Measurements from ENCODE around the gene ADAMTS12.

The ADAMTS12 gene

DNA sequence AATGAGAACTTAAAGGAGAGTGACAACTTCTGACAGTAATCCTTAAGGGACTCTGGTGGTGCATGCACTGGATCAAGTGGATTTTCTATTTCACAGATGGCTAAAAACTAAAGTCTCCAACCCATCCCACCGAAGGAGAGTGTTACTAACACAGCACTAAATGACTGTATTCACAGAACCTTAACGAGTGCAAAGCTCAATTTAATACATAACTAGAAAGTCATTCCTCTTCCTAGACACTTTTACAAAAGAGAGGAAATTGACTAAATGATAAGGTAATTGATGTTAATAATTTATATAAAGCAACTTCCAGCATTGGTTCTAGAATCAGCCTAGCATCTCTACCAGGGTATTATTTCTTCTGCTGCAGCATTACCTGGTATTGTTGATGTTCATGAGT is 189.8 kb downstream of the ADAMTS12 start:
- no peak for DNase-seq

- DNase-seq, result no peak
Observed at GRCh38 chr5:33701251-33701650, 190.5 kb downstream of the ADAMTS12 start.

DNA sequence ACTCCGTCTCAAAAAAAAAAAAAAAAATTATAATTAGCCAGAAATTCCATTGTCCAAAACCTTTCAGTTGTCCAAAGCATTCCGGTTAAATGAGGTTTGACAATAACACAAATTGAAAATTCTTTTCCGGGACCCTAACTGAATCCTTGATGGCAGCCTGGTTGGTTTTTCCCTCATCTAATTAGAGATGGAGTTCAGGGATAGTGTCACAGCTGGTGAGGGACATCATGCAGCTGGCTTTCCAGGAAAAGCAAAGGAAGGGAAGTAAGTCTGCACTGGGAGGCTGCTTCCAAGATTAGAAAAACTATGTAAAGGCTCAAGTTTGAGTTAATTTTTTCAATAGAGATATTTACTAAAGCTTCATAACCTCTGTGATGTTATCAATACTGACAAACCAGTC is 195.4 kb downstream of the ADAMTS12 start:
- DNase-seq, result no peak

DNA sequence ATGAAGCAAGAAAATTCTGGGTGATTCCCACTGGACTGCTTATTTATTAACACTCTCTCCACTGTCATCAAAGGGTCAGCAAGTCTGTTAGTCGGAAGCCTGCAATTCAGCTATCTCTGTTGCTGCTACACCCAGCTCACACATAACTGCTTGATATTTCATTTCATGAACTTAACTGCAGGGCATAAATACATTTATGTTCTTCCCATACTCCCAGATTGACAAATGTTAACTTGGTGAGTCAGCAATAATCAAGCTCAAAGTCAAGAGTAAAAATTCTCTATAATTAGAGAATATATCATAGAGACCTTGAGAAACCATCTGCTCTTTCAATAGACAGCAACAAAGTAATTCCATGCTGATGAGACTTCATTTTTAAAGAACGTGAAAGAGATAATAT is 198.8 kb downstream of the ADAMTS12 start:
- no peak for DNase-seq

DNA sequence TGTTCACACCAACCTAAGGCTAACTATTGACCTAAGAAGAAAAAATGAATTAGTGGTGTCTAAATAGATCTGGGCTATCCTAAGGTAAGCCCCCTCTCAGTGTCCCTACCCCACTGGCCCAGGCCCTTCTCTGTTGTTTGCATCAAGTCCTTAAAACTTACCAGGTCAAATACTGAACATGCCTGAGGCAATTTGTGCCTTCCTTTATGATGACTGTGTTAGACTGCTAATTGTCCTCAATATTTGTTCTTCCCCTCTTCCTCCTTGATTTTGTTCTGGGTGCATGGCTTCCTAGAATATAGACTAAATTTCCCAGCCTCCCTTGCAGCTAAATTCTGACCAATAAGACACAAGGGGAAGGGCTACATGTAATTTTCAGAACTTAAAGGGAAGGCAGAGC is 199.9 kb downstream of the ADAMTS12 start:
- no peak for DNase-seq

- no peak for DNase-seq
Observed at GRCh38 chr5:33690374-33691135, 201.2 kb downstream of the ADAMTS12 start.

DNA sequence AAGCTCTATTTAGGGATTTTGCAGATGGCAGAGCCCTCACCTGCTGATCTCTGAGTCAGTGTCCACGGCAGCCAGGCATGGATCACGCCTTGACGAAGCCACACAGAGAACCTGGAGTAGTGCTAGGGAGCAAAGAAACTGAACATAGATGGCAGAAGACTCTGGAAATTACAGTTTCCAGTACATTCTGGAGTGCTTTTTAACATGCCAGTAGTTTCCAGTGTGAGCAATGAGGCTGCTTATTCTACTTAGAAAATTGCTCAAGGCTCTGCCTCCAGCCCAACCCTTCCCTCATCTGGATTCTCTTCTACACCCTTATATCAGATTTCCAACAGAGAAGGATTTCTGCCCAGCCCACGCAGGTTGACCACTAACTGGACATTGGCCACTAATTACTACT is 203.3 kb downstream of the ADAMTS12 start:
- no peak for DNase-seq

- no peak for DNase-seq
Observed at GRCh38 chr5:33688066-33688465, 203.7 kb downstream of the ADAMTS12 start.

- DNase-seq, result no peak
Observed at GRCh38 chr5:33685873-33686755, 205.7 kb downstream of the ADAMTS12 start.

DNA sequence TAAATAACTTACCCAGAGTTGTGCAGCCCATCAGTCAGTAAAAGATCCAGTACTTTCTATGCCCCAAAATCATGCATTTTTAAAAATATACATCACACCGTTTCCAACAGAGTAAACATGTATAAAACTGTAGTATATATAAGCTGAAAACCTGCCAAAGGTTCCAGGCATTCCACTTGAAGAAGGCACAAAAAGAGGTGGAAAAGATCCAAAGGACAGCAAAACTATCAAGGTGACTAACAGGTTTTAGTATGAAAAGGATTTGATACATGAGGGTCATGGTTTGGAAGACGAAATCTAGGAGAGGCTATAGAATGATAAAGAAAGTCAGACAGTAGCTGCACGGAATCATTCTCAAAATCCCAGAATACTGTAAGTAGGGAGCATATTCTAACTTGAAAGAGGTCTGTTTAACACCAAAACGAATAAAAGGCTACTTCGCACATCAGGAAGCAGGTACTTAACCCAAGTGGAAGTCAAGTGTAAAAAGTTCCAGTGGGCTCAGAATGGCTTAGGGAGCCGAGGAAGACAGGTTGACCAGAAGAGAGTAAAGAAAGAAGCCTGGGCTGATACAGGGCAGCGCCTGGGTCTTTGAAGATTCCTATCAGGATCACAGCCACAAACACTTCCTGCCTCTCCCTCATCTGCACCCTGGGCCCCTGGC is 207.2 kb downstream of the ADAMTS12 start:
- DNase-seq, result no peak

GRCh38 chr5:33679791-33680190 is 212.0 kb downstream of the ADAMTS12 start:
- DNase-seq, result no peak

GRCh38 chr5:33675958-33676464 is 215.8 kb downstream of the ADAMTS12 start:
- no peak for DNase-seq

- no peak for DNase-seq
Observed at GRCh38 chr5:33671700-33672291, 220.0 kb downstream of the ADAMTS12 start.

- DNase-seq, result no peak
Observed at GRCh38 chr5:33662722-33663427, 228.9 kb downstream of the ADAMTS12 start.

GRCh38 chr5:33659526-33660169 is 232.1 kb downstream of the ADAMTS12 start:
- no peak for DNase-seq

DNA sequence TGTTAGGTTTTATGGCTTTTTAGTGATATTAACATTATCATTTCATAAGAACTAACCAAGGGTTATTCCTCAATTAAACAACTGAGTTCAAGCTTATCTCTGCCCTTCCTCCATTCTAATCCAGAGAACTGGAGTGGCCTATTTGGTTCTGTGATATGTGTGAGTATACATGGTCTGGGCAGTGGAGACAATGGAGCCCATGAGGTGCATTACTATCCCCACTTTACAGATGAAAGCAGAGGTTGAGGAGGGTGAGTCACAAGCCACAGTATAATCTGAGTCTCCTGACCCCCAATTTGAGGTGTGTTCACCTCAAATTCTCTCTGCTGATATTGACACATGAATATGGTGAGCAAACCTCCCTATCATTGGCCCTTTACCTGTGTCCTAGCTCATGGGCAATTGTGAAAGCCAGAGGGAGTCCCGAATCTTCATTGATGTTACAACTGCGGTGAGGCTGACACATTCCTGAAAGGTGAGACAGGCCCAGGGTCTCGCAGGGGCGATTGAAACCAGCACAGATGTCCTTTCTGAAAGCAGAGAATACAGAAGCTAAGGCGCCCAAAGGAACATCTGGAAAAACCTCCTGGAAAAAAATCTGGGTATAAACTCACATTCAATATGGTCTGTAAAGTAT is 233.9 kb downstream of the ADAMTS12 start:
- no peak for DNase-seq

DNA sequence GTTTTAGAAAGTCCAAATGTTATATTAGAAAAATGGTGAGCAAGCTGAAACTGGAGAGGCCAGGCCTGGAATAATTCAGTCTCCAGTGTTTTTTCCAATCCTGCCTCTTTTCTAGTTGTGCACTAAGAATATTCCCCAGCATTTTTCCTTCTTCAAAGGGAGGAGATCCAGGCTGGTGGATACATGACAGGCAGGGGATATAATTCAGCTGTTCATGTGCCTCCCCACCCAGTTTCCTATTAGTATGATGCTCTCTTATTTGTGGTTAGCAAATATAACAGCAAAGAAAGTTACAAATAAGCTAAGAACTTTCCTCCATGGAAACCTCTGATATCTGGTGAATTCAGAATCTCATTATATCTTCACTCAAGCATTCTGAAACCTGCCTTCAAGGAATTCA is 234.6 kb downstream of the ADAMTS12 start:
- DNase-seq, result no peak

GRCh38 chr5:33650911-33651310 is 240.9 kb downstream of the ADAMTS12 start:
- no peak for DNase-seq

DNA sequence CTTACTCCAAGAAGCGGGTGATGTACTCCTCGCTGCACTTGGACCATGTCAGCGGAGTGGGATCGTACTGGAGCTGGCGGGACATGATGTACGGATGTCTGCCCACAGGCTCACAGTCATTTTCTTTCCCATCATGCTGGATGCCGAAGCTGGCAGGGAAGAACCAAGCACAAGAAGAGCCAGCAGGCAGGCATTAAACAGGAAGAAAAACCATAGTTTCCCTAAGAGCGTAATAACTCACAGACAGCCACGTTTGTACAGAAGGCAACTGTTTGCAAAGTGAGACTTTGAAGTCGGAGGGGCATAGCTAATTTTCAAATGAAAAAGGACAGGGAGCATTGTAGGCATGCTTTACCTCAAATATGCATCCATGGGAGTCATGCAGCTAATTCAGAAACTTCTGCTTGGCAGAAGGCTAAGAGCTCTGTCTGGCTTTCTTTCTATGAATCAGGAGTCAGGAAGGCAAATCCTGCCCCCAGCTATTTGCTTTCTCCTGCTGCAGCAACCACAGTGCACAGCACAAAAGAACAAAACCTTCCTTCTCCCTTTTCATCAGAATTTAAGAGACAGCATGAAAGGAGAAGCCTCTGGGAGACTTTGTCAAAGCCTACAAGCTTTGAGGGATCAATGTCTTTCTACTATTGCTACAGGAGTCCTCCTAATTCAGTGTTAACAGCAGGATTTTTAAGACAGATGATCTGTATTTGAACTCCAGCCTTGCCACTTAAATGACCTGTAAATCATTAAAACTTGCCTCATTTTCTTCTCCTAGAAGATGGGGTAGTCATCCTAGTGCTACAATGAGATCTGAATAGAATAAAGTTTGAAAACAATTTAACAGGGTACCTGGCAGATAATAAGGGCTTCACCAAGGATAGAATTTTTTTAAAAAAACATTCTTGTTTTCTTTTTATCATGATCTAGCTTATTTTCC is 242.0 kb downstream of the ADAMTS12 start:
- no peak for DNase-seq

Measured in NCI-H510A (cell line).